OCI-LY7 (cell line): ENCODE measurements around the gene DPYSL4. TPM values are rescaled to one million over a fixed set of nuclear protein-coding genes. Genes with fewer than 3 reads are reported as not detected.

ENCODE experiments used
- BruUV-seq: library from RNA; stranded (reverse); fragments of 400-500 nt; replicated peaks from 2 replicates; lab custom pipeline; 2021; lab: Mats Ljungman, UMichigan
- CTCF ChIA-PET: fragments of 300-600 bp; sonication (Branson Sonifier 250); formaldehyde crosslinking; loops from one replicate; lab custom pipeline; 2022; ENCODE audit warnings: antibody characterized with exemption; ENCODE audit not compliant: unreplicated experiment; lab: Charles Lee
- POLR2A ChIA-PET: fragments of 300-600 bp; sonication (Branson Sonifier 250); formaldehyde crosslinking; loops from one replicate; lab custom pipeline; 2022; ENCODE audit warnings: antibody characterized with exemption; lab: Charles Lee
- DNase-seq: peaks from one replicate; pipeline ENCODE4 v3.0.0-alpha.2; 2015; ENCODE audit warnings: low spot score
- H2AFZ ChIP-seq: fragments of 200-600 bp; sonication (generic), shearing (Covaris generic); 2 replicates; pipeline ENCODE4 v1.6.1; 2014; ENCODE audit warnings: mild to moderate bottlenecking, antibody characterized with exemption, low read length, moderate library complexity
- H3K27ac ChIP-seq: fragments of 200-600 bp; sonication (generic); 2 replicates; pipeline ENCODE4 v1.5.1; 2014; ENCODE audit warnings: mixed run types, low read depth, mild to moderate bottlenecking, moderate library complexity, low read length, inconsistent platforms; ENCODE audit not compliant: poor library complexity, severe bottlenecking
- H3K36me3 ChIP-seq: fragments of 200-600 bp; sonication (generic); 2 replicates; pipeline ENCODE4 v1.6.1; 2014; ENCODE audit warnings: mild to moderate bottlenecking, antibody characterized with exemption, low read length, moderate library complexity, mixed read lengths; ENCODE audit not compliant: insufficient read depth
- H3K4me1 ChIP-seq: fragments of 200-600 bp; sonication (generic); 2 replicates; pipeline ENCODE4 v1.5.1; 2014; ENCODE audit warnings: mild to moderate bottlenecking, low read length; ENCODE audit not compliant: insufficient read depth, poor library complexity, severe bottlenecking
- H3K4me2 ChIP-seq: fragments of 200-600 bp; sonication (generic); 2 replicates; pipeline ENCODE4 v1.6.1; 2014; ENCODE audit warnings: mild to moderate bottlenecking, low read length
- H3K4me3 ChIP-seq: fragments of 200-600 bp; sonication (generic); 2 replicates; pipeline ENCODE4 v1.5.1; 2014; ENCODE audit warnings: mild to moderate bottlenecking, low read depth, low read length; ENCODE audit not compliant: poor library complexity, severe bottlenecking
- H3K79me2 ChIP-seq: fragments of 200-600 bp; sonication (generic); 2 replicates; pipeline ENCODE4 v1.6.1; 2016; ENCODE audit warnings: low read depth, mild to moderate bottlenecking, low read length, moderate library complexity, mixed read lengths; ENCODE audit not compliant: insufficient read depth
- H3K9me2 ChIP-seq: fragments of 200-600 bp; sonication (generic); 2 replicates; pipeline ENCODE4 v1.6.1; 2016; ENCODE audit warnings: mild to moderate bottlenecking, low read length, mixed read lengths; ENCODE audit not compliant: insufficient read depth
- H3K9me3 ChIP-seq: fragments of 200-600 bp; sonication (generic); 2 replicates; pipeline ENCODE4 v1.6.1; 2014; ENCODE audit warnings: mild to moderate bottlenecking, mixed run types, low read length, mixed read lengths
- H4K20me1 ChIP-seq: fragments of 200-600 bp; sonication (generic); 2 replicates; pipeline ENCODE4 v1.6.1; 2014; ENCODE audit warnings: mild to moderate bottlenecking, antibody characterized with exemption, low read length, moderate library complexity, mixed read lengths; ENCODE audit not compliant: insufficient read depth
- EZH2phosphoT487 ChIP-seq: fragments of 200-600 bp; sonication (generic); IDR thresholded peaks from 2 replicates; pipeline ENCODE4 v1.6.1; 2018; ENCODE audit warnings: low read depth, borderline replicate concordance, mild to moderate bottlenecking, mixed run types, antibody characterized with exemption, low read length, moderate library complexity, mixed read lengths
- intact Hi-C: fragments of 100-400 bp; cut with micrococcal nuclease; formaldehyde crosslinking; loops from one replicate; pipeline ENCODE4 v1.10.0; 2022; ENCODE audit not compliant: unreplicated experiment
- total RNA-seq, 2 experiments: library from RNA; depleted of rRNA in 1 of 2; stranded (reverse); fragments of >200 nt in 1 of 2; shearing (Covaris generic) in 1 of 2; gene quantifications; 2 replicates each; pipeline ENCODE4 v1.2.3, GENCODE V29; 2014 to 2022
- TF ChIP-seq, protein P1 (sequence below): fragments of 200-600 bp; sonication (generic); conservative IDR thresholded peaks from 2 replicates; pipeline ENCODE4 v1.5.1; 2014; ENCODE audit warnings: mild to moderate bottlenecking, antibody characterized with exemption, low read length, moderate library complexity, mixed read lengths

DPYSL4 gene
- total RNA-seq, 2 experiments from 2014 or later: not detected

DNA sequence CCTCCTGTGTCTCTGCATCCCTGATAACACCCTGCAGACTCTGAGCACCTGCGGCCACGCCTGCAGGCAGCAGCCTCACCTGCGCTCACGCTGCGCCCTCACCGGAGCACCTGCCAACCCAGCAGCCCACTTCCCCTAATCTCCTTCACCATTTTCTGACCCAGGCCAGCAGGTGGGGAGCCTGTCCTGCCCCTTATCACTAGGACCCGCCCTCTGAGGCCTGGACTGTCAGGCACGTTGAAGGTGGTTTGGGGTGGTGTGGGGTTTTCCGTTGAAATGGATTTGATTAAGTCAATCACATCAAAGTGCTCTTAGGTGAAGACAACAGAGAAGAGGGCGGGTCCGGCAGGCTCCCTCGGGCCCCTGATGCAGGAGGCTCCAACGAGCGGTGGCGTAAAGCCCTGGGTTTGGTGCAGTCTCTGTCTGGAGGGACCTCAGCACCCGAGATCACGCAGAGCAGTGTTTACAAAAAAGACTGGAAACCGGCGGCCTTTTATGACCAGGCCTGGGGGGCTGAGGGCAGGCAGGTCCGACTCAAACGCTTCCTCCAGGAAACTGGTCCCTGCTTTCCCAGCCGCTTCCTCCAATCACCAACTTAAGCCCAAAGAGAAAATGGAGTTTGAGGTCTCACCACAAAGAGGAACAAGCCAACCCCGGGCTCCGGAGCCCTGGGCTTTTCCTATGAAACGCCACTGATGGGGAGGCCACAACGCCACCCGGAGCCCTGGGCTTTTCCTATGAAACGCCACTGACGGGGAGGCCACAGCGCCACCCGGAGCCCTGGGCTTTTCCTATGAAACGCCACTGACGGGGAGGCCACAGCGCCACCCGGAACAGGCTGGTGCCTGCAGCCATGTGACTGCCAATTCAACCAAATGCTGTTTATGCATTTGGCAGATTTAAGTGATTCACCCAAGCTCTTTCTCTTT lies 45.5 kb downstream of the DPYSL4 start:
- ChIA-PET CTCF (no interaction called here), POLR2A (no interaction called here)
- Histone ChIP-seq H3K79me2 (no peaks in the 10 kb centered on the region), H3K4me1 (no peaks in the 10 kb centered on the region), H3K27ac (no peak overlapping the region), H3K9me2 (no peaks in the 10 kb centered on the region), H3K9me3 (no peaks in the 10 kb centered on the region), H3K4me2 (no peak overlapping the region), H3K4me3 (no peak overlapping the region), H3K36me3 (no peaks in the 10 kb centered on the region), H4K20me1 (no peaks in the 10 kb centered on the region), H2AFZ (no peak overlapping the region)
- TF ChIP-seq EZH2phosphoT487: no peak
- TF ChIP-seq, protein P1, sequence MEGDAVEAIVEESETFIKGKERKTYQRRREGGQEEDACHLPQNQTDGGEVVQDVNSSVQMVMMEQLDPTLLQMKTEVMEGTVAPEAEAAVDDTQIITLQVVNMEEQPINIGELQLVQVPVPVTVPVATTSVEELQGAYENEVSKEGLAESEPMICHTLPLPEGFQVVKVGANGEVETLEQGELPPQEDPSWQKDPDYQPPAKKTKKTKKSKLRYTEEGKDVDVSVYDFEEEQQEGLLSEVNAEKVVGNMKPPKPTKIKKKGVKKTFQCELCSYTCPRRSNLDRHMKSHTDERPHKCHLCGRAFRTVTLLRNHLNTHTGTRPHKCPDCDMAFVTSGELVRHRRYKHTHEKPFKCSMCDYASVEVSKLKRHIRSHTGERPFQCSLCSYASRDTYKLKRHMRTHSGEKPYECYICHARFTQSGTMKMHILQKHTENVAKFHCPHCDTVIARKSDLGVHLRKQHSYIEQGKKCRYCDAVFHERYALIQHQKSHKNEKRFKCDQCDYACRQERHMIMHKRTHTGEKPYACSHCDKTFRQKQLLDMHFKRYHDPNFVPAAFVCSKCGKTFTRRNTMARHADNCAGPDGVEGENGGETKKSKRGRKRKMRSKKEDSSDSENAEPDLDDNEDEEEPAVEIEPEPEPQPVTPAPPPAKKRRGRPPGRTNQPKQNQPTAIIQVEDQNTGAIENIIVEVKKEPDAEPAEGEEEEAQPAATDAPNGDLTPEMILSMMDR: peak; percentile 67
- no TSS peak for BruUV-seq
- intact Hi-C loops: no loop called here
- DNase-seq: peak; percentile 4

DNA sequence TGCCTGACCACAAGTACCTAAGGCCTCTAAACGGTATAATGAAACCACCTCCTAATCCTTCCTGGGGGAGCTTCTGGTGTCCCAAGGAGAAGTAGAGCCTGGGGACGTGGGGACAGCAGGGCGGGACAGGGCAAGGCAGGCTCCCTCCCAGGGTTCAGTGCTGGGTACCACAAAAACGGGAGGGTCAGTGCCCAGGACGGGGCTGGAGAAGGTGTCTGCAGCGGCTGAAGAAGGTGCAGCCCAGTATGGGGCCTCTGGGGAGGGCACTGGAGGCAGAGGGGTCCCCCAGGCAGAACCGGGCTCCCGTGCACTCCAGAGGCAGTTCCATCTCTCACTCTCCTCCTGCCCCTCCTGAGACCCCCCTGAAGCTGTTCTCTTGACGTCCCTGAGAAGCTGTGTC lies 46.2 kb downstream of the DPYSL4 start:
- Histone ChIP-seq H2AFZ (no peak overlapping the region), H3K79me2 (no peaks in the 10 kb centered on the region), H4K20me1 (no peaks in the 10 kb centered on the region), H3K9me3 (no peaks in the 10 kb centered on the region), H3K4me3 (no peak overlapping the region), H3K4me1 (no peaks in the 10 kb centered on the region), H3K9me2 (no peaks in the 10 kb centered on the region), H3K27ac (no peak overlapping the region), H3K36me3 (no peaks in the 10 kb centered on the region), H3K4me2 (no peak overlapping the region)
- DNase-seq: no peak
- intact Hi-C loops: no loop called here
- ChIA-PET POLR2A (no interaction called here), CTCF (no interaction called here)
- no TSS peak for BruUV-seq
- TF ChIP-seq EZH2phosphoT487: no peak
- TF ChIP-seq, protein P1: 0 out of 2 replicates have a peak, but pooled peaks have one; percentile 1
